Stimulated activated naive B cell treated with anti-CD40 and anti-IgM and Interleukin-4, amounts not matched to agents 10 μg/mL and 1 μg/mL and 100 μg/mL, for 72 hours (primary cell): ENCODE measurements around the gene GDF7.

ENCODE experiments used
- ATAC-seq, 2 donors: fragments of 150-1000 bp; cut with Tn5 transposase; replicated peaks; 2 replicates each; pipeline ENCODE4 v1.10.0; 2021; ENCODE audit warnings: moderate library complexity in 1 of 2
- DNase-seq: peaks from one replicate; pipeline ENCODE4 v3.0.0; 2021
- H3K27ac Mint-ChIP-seq: one replicate; pipeline ENCODE4 v1.8.0; 2022; ENCODE audit warnings: mild to moderate bottlenecking, mixed read lengths
- H3K27me3 Mint-ChIP-seq, 2 donors: one replicate each; pipeline ENCODE4 v1.8.0; 2022; ENCODE audit warnings: mixed read lengths in 2 of 2
- H3K36me3 Mint-ChIP-seq, 2 donors: one replicate each; pipeline ENCODE4 v1.8.0; 2022; ENCODE audit warnings: mixed read lengths in 2 of 2, mild to moderate bottlenecking in 1 of 2
- H3K4me1 Mint-ChIP-seq, 2 donors: one replicate each; pipeline ENCODE4 v1.8.0; 2022; ENCODE audit warnings: mixed read lengths in 2 of 2, mild to moderate bottlenecking in 1 of 2
- H3K4me3 Mint-ChIP-seq, 2 donors: one replicate each; pipeline ENCODE4 v1.8.0; 2022; ENCODE audit warnings: mild to moderate bottlenecking in 2 of 2, mixed read lengths in 2 of 2, moderate library complexity in 1 of 2
- H3K9me3 Mint-ChIP-seq, 2 donors: one replicate each; pipeline ENCODE4 v1.8.0; 2022; ENCODE audit warnings: mixed read lengths in 2 of 2, mild to moderate bottlenecking in 1 of 2

The GDF7 gene

GRCh38 chr2:20674974-20675679 lies 8.2 kb downstream of the GDF7 start:
- Mint-ChIP-seq H3K27me3 (peaks cover 21 to 31% of the 10 kb centered on the region in 2 donors), H3K4me3 (peak overlapping the region in 1 of 2 donors; percentile 3), H3K27ac (no peak overlapping the region), H3K9me3 (no peaks in the 10 kb centered on the region), H3K36me3 (peaks cover 2 to 18% of the 10 kb centered on the region in 2 donors), H3K4me1 (peaks cover 34 to 62% of the 10 kb centered on the region in 2 donors)
- no peak for ATAC-seq
- no peak for DNase-seq

GRCh38 chr2:20675701-20676352 lies 8.9 kb downstream of the GDF7 start:
- DNase-seq (peak; percentile 41), ATAC-seq (peak; percentile 79 to 85)
- Mint-ChIP-seq H3K27me3 (peaks cover 18 to 24% of the 10 kb centered on the region in 2 donors), H3K27ac (peak overlapping the region; percentile 57), H3K9me3 (no peaks in the 10 kb centered on the region), H3K36me3 (peaks cover 3 to 21% of the 10 kb centered on the region in 2 donors), H3K4me3 (peak overlapping the region; percentile 49 to 61), H3K4me1 (peaks cover 32 to 55% of the 10 kb centered on the region in 2 donors)

- H3K27me3 Mint-ChIP-seq = peaks cover 12 to 18% of the 10 kb centered on the region in 2 donors
- no peaks in the 10 kb centered on the region for H3K9me3 Mint-ChIP-seq
- peaks cover 8 to 23% of the 10 kb centered on the region in 2 donors for H3K36me3 Mint-ChIP-seq
- H3K27ac Mint-ChIP-seq = peak overlapping the region; percentile 57
- DNase-seq (peak; percentile 59), ATAC-seq (peak; percentile 79 to 80)
- peaks cover 26 to 48% of the 10 kb centered on the region in 2 donors for H3K4me1 Mint-ChIP-seq
- peak overlapping the region in 1 of 2 donors; percentile 49 for H3K4me3 Mint-ChIP-seq
Observed at GRCh38 chr2:20676353-20677215, 9.6 kb downstream of the GDF7 start.

- Mint-ChIP-seq H3K9me3 (no peaks in the 10 kb centered on the region), H3K4me3 (peak overlapping the region in 1 of 2 donors; percentile 22), H3K27me3 (peaks cover 5 to 9% of the 10 kb centered on the region in 2 donors), H3K36me3 (peaks cover 12 to 32% of the 10 kb centered on the region in 2 donors), H3K27ac (peak overlapping the region; percentile 65), H3K4me1 (peaks cover 23 to 39% of the 10 kb centered on the region in 2 donors)
- DNase-seq (no peak), ATAC-seq (peak in 1 of 2 donors; percentile 19)
Observed at GRCh38 chr2:20677301-20678085, 10.5 kb downstream of the GDF7 start.

- DNase-seq = no peak
- Mint-ChIP-seq H3K27me3 (peaks cover 4% of the 10 kb centered on the region in 2 donors), H3K4me1 (peaks cover 23 to 37% of the 10 kb centered on the region in 2 donors), H3K36me3 (peaks cover 16 to 38% of the 10 kb centered on the region in 2 donors), H3K27ac (no peak overlapping the region), H3K4me3 (peak overlapping the region in 1 of 2 donors; percentile 22), H3K9me3 (no peaks in the 10 kb centered on the region)
- ATAC-seq = no peak
Observed at GRCh38 chr2:20678086-20678395, 11.1 kb downstream of the GDF7 start.

- no peak overlapping the region for H3K27ac Mint-ChIP-seq
- ATAC-seq = no peak
- H3K36me3 Mint-ChIP-seq = peaks cover 21 to 42% of the 10 kb centered on the region in 2 donors
- peaks cover 0 to under 1% of the 10 kb centered on the region in 2 donors for H3K27me3 Mint-ChIP-seq
- H3K4me1 Mint-ChIP-seq = peaks cover 23 to 37% of the 10 kb centered on the region in 2 donors
- no peak for DNase-seq
- no peak overlapping the region for H3K4me3 Mint-ChIP-seq
- no peaks in the 10 kb centered on the region for H3K9me3 Mint-ChIP-seq
Observed at GRCh38 chr2:20678780-20679179, 11.8 kb downstream of the GDF7 start.

- Mint-ChIP-seq H3K27me3 (no peaks in the 10 kb centered on the region), H3K27ac (no peak overlapping the region), H3K9me3 (no peaks in the 10 kb centered on the region), H3K36me3 (peaks cover 31 to 54% of the 10 kb centered on the region in 2 donors), H3K4me1 (peaks cover 13 to 22% of the 10 kb centered on the region in 2 donors), H3K4me3 (no peak overlapping the region)
- ATAC-seq (no peak), DNase-seq (no peak)
Observed at GRCh38 chr2:20680744-20681375, 13.9 kb downstream of the GDF7 start.

- H3K27ac Mint-ChIP-seq = no peak overlapping the region
- ATAC-seq (no peak), DNase-seq (no peak)
- no peak overlapping the region for H3K4me3 Mint-ChIP-seq
- no peaks in the 10 kb centered on the region for H3K27me3 Mint-ChIP-seq
- peaks cover 41 to 60% of the 10 kb centered on the region in 2 donors for H3K36me3 Mint-ChIP-seq
- H3K9me3 Mint-ChIP-seq = no peaks in the 10 kb centered on the region
- peaks cover 2 to 7% of the 10 kb centered on the region in 2 donors for H3K4me1 Mint-ChIP-seq
Observed at GRCh38 chr2:20682167-20682920, 15.4 kb downstream of the GDF7 start.

GRCh38 chr2:20684581-20685063 lies 17.7 kb downstream of the GDF7 start:
- Mint-ChIP-seq H3K36me3 (peaks cover 55 to 72% of the 10 kb centered on the region in 2 donors), H3K27me3 (no peaks in the 10 kb centered on the region), H3K4me1 (no peaks in the 10 kb centered on the region), H3K9me3 (no peaks in the 10 kb centered on the region), H3K27ac (no peak overlapping the region), H3K4me3 (no peak overlapping the region)
- DNase-seq (no peak), ATAC-seq (no peak)

GRCh38 chr2:20687260-20687832 lies 20.4 kb downstream of the GDF7 start:
- Mint-ChIP-seq H3K4me1 (no peaks in the 10 kb centered on the region), H3K27me3 (no peaks in the 10 kb centered on the region), H3K4me3 (no peak overlapping the region), H3K36me3 (peaks cover 55 to 68% of the 10 kb centered on the region in 2 donors), H3K27ac (no peak overlapping the region), H3K9me3 (no peaks in the 10 kb centered on the region)
- ATAC-seq = no peak
- DNase-seq = no peak

- no peaks in the 10 kb centered on the region for H3K9me3 Mint-ChIP-seq
- H3K36me3 Mint-ChIP-seq = peaks cover 49 to 52% of the 10 kb centered on the region in 2 donors
- no peak overlapping the region for H3K4me3 Mint-ChIP-seq
- ATAC-seq (no peak), DNase-seq (no peak)
- no peaks in the 10 kb centered on the region for H3K4me1 Mint-ChIP-seq
- no peaks in the 10 kb centered on the region for H3K27me3 Mint-ChIP-seq
- no peak overlapping the region for H3K27ac Mint-ChIP-seq
Observed at GRCh38 chr2:20689428-20690264, 22.7 kb downstream of the GDF7 start.
